Measurements from ENCODE around the gene UCK2. TPM values are rescaled to one million over a fixed set of nuclear protein-coding genes. Genes with fewer than 3 reads are reported as not detected.
A peak's percentile ranks its signal among the peaks of the same experiment; 100 is the strongest.

The UCK2 gene
- polyA plus RNA-seq, 12 donors, result 13.2 to 34.6 (median 17.4) TPM; not detected in 1

DNA sequence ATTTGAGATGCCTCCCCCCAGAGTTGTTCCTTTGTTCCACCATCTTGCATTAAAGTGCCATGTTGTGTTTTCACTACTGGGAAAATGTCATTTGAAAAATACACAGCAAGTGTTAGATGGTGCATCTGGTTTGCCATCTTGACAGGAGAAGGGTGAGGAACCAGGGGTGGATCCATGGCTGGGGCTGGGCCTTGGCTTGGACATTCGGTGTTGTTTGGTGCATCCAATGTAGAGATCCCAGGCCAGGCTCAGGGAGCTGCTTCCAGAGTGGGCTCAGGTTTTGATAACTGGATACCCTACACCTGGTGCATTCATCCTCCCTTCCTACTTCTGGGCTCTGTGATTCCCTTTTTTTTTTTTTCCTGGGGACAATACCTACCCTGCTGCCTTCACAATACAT is 103.5 kb downstream of the UCK2 start:
- no peak for DNase-seq

DNA sequence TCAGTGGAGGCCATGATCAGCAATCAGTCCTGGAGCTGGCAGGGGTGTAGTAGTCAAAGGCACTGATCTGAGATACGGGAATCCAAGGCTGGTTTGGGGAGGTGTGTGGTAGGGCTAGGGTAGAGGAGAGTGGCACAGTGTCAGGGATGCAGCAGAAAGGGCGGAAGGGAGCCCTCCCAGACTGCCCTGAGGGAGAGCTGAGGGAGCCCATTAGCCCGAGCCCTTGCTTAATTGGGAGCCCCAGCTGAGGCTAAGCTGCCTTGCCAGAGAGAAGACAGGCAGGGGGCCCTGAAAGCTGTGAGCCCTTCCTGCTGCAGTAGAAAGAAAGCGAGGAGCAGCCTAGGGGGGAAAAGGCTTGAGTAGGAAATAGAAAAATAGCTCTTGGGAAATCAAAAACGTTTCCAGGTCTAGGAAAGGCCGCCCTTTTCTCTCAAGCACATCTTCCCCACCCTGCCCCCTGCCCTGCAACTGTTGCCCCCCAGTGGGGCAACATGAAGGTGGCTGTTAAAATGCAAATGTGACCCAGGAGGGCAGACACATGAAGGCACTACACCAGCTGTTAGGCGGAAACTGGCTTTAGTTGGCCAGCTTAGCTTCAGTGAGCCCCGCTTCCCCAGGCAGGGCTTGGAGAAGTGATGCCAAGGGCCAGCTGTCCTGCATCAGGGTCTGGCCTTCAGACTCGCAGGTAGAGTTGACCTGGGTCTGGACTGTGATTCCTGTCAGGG is 106.2 kb downstream of the UCK2 start:
- no peak for DNase-seq

DNA sequence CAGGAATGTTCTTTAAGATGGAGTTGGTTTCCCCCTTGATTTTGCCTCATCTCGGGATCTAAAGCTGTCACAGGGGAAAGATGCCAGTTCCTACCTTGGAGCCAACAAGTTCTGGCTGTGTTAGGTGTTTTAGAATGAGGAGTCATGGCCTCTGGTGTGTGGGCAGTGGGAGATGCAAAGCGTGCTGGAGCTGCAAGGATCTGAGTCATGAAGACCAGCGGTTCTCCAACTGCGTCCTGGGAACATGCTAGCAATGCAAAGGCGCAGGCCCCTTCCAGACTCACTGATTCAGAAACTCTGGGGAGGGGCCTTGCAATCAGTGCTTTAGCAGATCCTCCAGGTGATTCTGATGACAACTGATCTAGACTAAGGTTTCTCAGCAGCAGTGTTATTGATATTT is 109.1 kb downstream of the UCK2 start:
- DNase-seq, result no peak

DNA sequence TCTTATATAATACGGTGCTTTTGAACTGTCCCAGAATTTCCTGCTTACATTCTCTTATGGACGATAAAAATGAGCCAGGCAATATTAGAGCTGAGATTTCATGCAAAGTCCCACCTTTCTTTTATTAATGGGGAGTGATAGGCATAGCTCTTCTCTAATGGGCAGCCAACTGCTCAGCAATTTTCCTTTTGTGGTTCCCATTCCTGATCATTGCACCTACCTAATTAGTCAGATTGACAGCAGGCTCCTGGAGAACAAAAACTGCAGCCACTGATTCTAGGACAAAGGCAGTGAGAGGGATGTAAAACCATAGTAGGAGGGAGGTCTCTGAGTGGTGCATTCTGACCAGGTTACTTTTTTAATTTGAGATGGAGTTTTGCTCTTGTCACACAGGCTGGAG is 110.4 kb downstream of the UCK2 start:
- DNase-seq, result no peak

DNA sequence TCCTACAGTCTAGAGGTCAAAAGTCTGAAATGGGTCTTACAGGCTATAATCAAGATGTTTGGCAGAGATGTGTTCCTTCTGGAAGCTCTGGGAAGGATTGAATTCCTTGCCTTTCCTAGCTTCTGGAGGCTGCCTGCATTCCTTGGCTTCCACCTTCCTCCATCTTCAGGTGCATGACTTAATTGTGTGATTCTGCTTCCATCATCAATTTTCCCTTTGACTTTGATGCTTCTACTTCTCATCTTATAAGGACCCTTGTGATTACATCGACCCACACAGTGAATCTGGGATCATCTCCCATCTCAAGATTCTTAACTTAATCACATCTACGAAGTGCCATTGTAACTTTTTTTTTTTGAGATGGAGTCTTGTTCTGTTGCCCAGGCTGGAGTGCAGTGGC is 111.4 kb downstream of the UCK2 start:
- DNase-seq, result no peak

DNA sequence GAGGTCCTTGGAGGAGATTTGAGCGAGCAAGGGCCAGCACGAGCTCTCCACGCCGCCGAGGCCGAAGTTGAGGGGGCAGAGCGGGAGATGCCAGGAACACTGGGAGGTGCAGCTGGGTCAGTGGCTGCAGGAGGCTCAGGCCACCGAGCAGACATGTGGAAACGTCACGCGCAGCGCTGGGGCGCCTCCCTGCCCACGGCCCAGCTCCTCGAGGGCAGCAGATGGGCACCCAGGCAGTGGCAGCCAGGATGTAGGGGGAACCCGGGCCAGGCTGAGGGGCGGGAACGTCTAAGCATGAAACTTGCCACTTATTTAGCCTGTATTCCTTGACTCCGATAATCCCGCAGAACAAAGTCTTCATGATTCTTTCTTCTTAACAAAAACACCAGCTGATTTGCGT is 114.1 kb downstream of the UCK2 start:
- DNase-seq, result no peak

DNA sequence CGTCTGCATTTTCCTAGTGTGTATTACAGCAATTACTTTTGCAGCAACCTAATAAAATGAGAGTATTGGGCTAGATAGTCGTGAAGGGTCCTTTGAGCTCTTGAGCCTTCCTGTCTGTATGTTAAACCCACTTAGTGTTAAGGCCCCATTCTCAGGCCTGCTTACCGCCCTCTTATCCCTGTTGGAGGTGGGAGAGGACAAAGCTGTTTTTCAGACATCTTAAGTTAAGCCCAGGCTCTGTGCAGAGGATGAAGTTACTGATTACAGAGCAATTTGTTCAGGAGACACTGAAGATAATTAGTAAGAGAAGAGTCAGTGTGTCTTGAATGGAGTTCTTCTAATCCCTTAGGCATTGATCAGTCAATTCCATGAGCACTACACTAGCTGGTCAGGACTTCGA is 114.6 kb downstream of the UCK2 start:
- no peak for DNase-seq

DNA sequence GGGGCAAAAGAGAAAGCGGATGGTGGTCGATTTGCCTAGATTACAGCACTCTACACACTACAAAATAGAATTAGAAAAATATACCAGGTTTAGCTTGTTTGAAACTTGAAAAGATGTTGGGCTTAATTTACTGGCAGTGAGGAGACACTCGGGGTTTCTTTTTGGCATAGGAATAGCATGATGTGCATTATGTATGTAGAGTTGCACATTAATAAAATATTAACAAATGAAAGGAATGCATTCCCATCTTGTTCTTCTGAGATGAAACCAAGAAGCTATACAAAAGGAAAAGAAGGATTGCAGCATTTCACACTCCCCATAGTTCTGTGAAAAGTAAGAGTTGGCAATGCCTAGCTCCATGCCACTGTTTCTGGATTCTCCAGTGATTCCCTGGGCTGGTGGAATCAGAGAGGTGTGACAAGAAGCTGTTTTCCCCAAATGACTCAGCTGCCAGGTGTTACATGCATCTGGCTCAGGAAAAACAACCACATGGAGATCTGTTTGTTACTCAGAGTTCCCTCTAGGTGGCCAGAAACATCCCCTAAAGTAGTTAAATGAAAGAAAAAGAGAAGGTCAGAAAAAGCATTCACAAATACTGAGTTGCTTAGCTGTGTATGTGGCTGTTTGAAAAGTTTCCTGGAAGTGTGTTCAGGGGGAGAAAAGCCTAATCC is 115.6 kb downstream of the UCK2 start:
- DNase-seq, result no peak

DNA sequence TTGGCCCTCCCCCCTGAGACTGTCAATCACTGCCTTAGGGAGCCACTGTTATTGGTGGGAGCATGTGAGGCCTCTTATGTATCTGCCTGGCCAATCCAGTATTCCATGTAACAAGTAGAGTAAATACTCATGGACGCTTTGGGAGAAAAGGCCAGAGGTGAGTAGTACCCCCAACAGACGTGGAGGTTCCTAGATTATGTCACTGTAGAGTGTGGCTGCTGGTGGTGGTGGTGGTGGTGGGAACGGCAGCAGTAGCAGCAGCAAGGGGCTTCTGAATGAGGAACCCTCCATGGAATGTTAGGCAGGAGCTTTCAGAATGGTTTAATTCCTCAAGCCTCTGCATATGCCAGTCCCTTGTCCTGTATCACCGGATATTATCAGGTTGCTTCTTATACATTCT is 118.5 kb downstream of the UCK2 start:
- no peak for DNase-seq

DNA sequence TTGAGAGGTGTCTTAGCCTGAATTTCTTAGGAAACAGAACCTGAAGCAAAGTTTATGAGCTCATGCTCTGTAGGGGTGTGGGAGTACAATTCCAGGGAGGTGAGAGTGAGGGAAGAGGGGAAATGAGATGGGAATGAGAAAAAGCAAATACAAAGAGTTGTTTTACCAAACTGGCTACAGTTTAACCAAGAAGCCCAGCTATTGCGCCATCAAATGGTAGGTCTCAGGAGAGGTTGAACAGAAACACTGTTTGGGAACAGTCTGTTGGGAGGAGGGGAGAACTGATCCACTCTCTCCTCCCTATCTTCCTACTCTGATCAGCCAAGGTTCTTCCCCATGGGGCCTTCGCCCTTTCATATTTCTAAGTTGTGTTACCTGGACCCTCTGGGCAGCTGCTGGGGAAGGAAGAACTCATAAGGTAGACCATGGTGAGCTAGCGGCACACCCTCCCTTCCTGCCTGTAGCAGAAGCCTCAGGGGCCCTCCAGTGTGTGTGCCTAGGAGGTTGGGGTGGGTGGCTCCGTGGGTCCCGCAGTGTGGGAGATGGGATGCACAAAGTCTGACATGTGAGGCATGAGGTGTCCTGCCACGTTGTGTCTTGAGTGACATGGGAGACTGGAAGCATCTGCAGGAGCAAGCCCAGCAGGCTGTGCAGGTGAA is 120.5 kb downstream of the UCK2 start:
- no peak for DNase-seq

DNA sequence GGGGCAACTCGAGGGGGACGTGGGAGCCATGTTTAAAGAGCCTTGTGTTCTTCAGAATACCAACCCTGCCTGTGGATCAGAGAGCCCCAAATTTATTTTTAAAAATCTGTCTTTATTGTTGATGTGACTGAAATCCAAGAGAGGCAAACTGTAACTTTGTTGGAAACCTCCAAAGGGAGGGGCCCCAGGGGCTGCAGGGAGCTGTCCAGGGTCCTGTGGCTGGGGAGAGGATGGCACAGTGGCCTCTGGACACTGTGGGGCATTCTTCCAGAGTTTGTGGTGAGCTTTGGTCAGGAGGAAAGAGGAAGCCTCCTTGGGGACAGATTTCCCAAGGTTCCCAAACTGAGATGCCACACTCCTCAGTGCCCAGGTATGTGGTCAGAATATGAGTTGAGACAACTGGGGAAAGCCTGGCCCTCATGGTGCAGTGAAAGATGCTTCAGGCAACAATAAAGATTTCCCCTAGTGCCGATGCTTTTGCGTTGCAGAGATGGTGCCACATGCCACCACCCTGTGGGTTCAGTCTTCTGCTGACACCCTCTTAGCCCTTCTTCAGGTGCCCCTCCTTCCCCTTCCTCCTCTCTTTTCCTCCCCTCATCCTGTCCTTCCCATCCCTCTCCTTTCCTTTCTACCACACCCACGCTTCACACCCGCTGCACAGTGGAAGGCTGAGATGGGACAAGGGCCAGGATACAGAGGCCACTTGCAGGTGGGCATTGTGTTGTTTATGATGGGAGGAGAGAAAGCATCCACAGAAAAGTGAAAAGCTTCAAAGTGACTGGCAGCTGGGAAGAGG is 122.1 kb downstream of the UCK2 start:
- DNase-seq, result peak; percentile 26

DNA sequence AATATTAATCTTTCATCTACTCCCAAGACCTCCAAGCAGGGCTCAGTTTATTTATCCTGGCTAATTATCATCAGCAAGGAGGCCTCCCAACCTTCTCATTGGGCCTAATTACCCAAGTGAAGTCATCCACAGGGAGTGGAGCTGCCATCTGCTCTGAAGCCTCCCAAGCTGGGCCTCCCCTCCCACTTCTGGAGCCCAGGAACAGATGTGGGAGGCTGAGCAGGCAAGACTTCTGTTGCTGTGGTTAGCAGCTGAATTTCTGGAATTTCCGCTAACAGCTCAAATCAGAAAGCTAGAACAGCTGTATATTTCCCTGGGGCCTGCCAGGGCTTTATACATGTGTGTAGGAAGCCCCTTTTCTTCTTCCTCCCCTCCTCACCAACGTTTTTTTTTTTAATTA is 127.5 kb downstream of the UCK2 start:
- peak; percentile 36 for DNase-seq

DNA sequence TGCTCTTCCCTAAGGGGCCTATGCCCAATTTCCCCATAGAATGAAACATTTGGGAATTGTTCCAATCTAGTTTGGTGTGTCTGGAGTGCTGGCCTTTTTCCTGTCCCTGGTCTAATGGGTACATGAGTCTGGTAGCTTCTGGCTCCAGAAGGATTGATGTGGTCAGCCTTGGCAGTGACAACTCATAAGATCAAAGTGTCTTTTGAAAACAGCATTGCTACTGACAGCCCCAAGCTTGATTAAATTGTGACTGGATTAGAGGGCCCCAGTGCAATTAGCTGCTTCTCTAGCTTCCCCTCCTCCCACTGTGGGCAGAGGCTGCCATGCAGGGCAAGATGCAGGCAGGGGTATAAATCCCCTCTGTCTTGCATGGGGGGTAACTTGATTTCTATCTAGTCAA is 130.9 kb downstream of the UCK2 start:
- DNase-seq, result no peak

DNA sequence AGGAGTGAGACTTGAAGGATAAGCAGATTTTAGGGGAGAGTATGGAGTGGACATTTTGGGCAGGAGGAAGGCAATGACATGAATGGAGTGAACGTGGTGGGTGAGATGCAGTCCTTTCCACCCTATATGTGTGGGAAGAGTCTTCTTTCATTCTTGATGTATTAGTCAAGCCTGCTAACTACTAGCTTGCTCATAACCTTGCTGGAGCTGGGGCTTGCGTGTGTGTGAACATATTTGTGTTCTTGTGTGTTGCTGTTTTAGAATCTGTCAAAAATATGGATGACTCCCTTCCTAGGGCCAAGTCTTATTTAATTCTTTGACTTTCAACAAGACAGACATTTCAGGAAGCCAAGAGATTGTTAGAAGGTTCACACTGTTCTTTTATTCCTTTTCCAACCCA is 132.7 kb downstream of the UCK2 start:
- no peak for DNase-seq

DNA sequence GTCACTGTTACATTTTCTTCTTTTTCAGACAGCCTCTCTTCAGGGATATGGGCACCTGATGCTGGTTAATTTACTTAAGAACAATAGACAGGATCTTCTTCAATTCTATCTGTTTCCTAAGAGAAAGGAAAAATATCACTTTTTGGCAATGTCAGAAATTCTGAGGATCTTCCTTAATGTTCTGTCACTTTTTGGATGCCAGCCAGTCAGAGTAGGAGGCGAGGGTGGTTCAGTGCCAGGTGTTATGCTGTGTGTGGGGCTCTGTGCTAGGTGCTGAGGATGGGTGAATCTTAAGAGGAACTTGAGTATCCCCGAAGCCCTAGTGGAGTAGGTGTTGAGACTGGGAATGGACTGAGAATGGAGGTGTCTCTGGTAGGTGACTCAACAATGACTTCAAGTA is 133.5 kb downstream of the UCK2 start:
- DNase-seq, result no peak

Other genes with a start within 250 kb of the UCK2 start
- gene MGST3, start 196.4 kb upstream of the UCK2 start, polyA plus RNA-seq (ENCODE audit: insufficient read length in 12 of 12), result 100 to 1,000 TPM in 11 of 12 donors, not detected in 1; 144 to 188 (median 175) TPM
- gene ALDH9A1, start 129.1 kb upstream of the UCK2 start, polyA plus RNA-seq (ENCODE audit: insufficient read length in 12 of 12), result 10 to 100 TPM in 11 of 12 donors, not detected in 1; 40.8 to 66.4 (median 53.1) TPM
- gene TMCO1, start 58.7 kb upstream of the UCK2 start, polyA plus RNA-seq (ENCODE audit: insufficient read length in 12 of 12), result 100 to 1,000 TPM in 1 of 12 donors, 10 to 100 TPM in 10, not detected in 1; 48.6 to 116 (median 59.1) TPM

Data from muscle of arm (tissue), 12 donors.